H9 (cell line): ENCODE measurements around the gene SHH. TPM values are rescaled to one million over a fixed set of nuclear protein-coding genes. Genes with fewer than 3 reads are reported as not detected.

ENCODE experiments used
- DNase-seq: peaks from one replicate; pipeline ENCODE4 v3.0.0-alpha.2; 2017
- H2AFZ ChIP-seq: one replicate; pipeline ENCODE4 v1.6.1; 2013; ENCODE audit warnings: mild to moderate bottlenecking, low read length, control low read depth, moderate library complexity
- H2AK5ac ChIP-seq: 2 replicates; pipeline ENCODE4 v1.6.1; 2013; ENCODE audit warnings: low read length, control low read depth, mixed read lengths; ENCODE audit not compliant: insufficient read length
- H2BK120ac ChIP-seq: one replicate; pipeline ENCODE4 v1.6.1; 2013; ENCODE audit warnings: low read depth, mild to moderate bottlenecking, low read length, control low read depth, inconsistent platforms; ENCODE audit not compliant: poor library complexity, severe bottlenecking
- H2BK12ac ChIP-seq: 2 replicates; pipeline ENCODE4 v1.6.1; 2013; ENCODE audit warnings: low read length, control low read depth, mixed read lengths, low read depth; ENCODE audit not compliant: insufficient read length
- H2BK15ac ChIP-seq: 2 replicates; pipeline ENCODE4 v1.6.1; 2013; ENCODE audit warnings: low read depth, low read length, control low read depth
- H2BK20ac ChIP-seq: one replicate; pipeline ENCODE4 v1.6.1; 2013; ENCODE audit warnings: low read depth, mild to moderate bottlenecking, low read length, control low read depth, inconsistent platforms; ENCODE audit not compliant: poor library complexity, severe bottlenecking
- H2BK5ac ChIP-seq: 2 replicates; pipeline ENCODE4 v1.6.1; 2013; ENCODE audit warnings: low read length, control low read depth, mixed read lengths; ENCODE audit not compliant: insufficient read length
- H3K14ac ChIP-seq: 2 replicates; pipeline ENCODE4 v1.6.1; 2013; ENCODE audit warnings: low read length, control low read depth; ENCODE audit not compliant: insufficient read depth
- H3K18ac ChIP-seq: 2 replicates; pipeline ENCODE4 v1.6.1; 2013; ENCODE audit warnings: low read depth, mild to moderate bottlenecking, mixed read lengths, low read length, control low read depth; ENCODE audit not compliant: insufficient read length
- H3K23ac ChIP-seq: 2 replicates; pipeline ENCODE4 v1.6.1; 2013; ENCODE audit warnings: low read length, control low read depth, mixed read lengths, low read depth; ENCODE audit not compliant: insufficient read length
- H3K23me2 ChIP-seq: 2 replicates; pipeline ENCODE4 v1.6.1; 2013; ENCODE audit warnings: low read depth, mild to moderate bottlenecking, mixed read lengths, low read length, control low read depth; ENCODE audit not compliant: insufficient read length, poor library complexity, severe bottlenecking
- H3K27ac ChIP-seq: 2 replicates; pipeline ENCODE4 v1.5.1; 2013; ENCODE audit warnings: low read length, control low read depth, mixed read lengths, low read depth; ENCODE audit not compliant: insufficient read length
- H3K27me3 ChIP-seq: 2 replicates; pipeline ENCODE4 v1.6.1; 2013; ENCODE audit warnings: low read length, control low read depth, inconsistent platforms; ENCODE audit not compliant: insufficient read depth
- H3K4ac ChIP-seq: 2 replicates; pipeline ENCODE4 v1.6.1; 2013; ENCODE audit warnings: low read depth, mild to moderate bottlenecking, control low read depth, inconsistent platforms, low read length, moderate library complexity
- H3K4me1 ChIP-seq: 2 replicates; pipeline ENCODE4 v1.6.1; 2013; ENCODE audit warnings: low read length, control low read depth, inconsistent platforms; ENCODE audit not compliant: insufficient read depth
- H3K4me2 ChIP-seq: 2 replicates; pipeline ENCODE4 v1.6.1; 2013; ENCODE audit warnings: low read length, control low read depth, mixed read lengths; ENCODE audit not compliant: insufficient read length, insufficient read depth
- H3K56ac ChIP-seq: 2 replicates; pipeline ENCODE4 v1.6.1; 2013; ENCODE audit warnings: low read depth, mild to moderate bottlenecking, mixed read lengths, low read length, control low read depth; ENCODE audit not compliant: insufficient read length
- H3K79me1 ChIP-seq: 2 replicates; pipeline ENCODE4 v1.6.1; 2013; ENCODE audit warnings: low read depth, mild to moderate bottlenecking, moderate library complexity, low read length, control low read depth, inconsistent platforms; ENCODE audit not compliant: insufficient read depth, poor library complexity, severe bottlenecking
- H3K79me2 ChIP-seq: 2 replicates; pipeline ENCODE4 v1.6.1; 2013; ENCODE audit warnings: low read length, control low read depth, inconsistent platforms; ENCODE audit not compliant: insufficient read depth
- H3K9ac ChIP-seq: 2 replicates; pipeline ENCODE4 v1.6.1; 2013; ENCODE audit warnings: low read length, control low read depth, mixed read lengths; ENCODE audit not compliant: insufficient read length; ENCODE audit errors: extremely low read depth
- H3K9me3 ChIP-seq: one replicate; pipeline ENCODE4 v1.6.1; 2013; ENCODE audit warnings: low read depth, low read length, inconsistent platforms; ENCODE audit not compliant: control insufficient read depth
- H3T11ph ChIP-seq: one replicate; pipeline ENCODE4 v1.6.1; 2013; ENCODE audit warnings: mild to moderate bottlenecking, low read length, control low read depth, inconsistent platforms
- H4K20me1 ChIP-seq: one replicate; pipeline ENCODE4 v1.6.1; 2013; ENCODE audit not compliant: control insufficient read depth, insufficient read length, insufficient read depth
- H4K5ac ChIP-seq: 2 replicates; pipeline ENCODE4 v1.6.1; 2013; ENCODE audit warnings: low read depth, mild to moderate bottlenecking, mixed read lengths, low read length, control low read depth; ENCODE audit not compliant: insufficient read length
- H4K8ac ChIP-seq: replicated peaks from 2 replicates; pipeline ENCODE4 v1.6.1; 2013; ENCODE audit warnings: low read length, control low read depth, mixed read lengths, low read depth; ENCODE audit not compliant: insufficient read length
- H4K91ac ChIP-seq: 2 replicates; pipeline ENCODE4 v1.6.1; 2013; ENCODE audit warnings: low read depth, mild to moderate bottlenecking, moderate library complexity, mixed read lengths, low read length, control low read depth; ENCODE audit not compliant: insufficient read length
- H3K27ac Mint-ChIP-seq, 3 experiments: 2 replicates in 2 of 3; 3 replicates in 1 of 3; pipeline ENCODE4 v1.8.0; 2020 to 2021; ENCODE audit warnings: mixed read lengths in 3 of 3, mild to moderate bottlenecking in 1 of 3, moderate library complexity in 1 of 3
- H3K27me3 Mint-ChIP-seq: 2 replicates; pipeline ENCODE4 v1.8.0; 2021; ENCODE audit warnings: low read depth, mild to moderate bottlenecking, moderate library complexity, mixed read lengths
- H3K36me3 Mint-ChIP-seq, 3 experiments: 2 replicates in 2 of 3; 3 replicates in 1 of 3; pipeline ENCODE4 v1.8.0; 2020 to 2021; ENCODE audit warnings: low read depth in 3 of 3, mixed read lengths in 3 of 3; ENCODE audit not compliant: insufficient read depth in 1 of 3
- H3K4me1 Mint-ChIP-seq, 2 experiments: 2 replicates each; pipeline ENCODE4 v1.8.0; 2020; ENCODE audit warnings: mixed read lengths in 2 of 2
- H3K4me3 Mint-ChIP-seq, 2 experiments: 2 replicates in 1 of 2; 3 replicates in 1 of 2; pipeline ENCODE4 v1.8.0; 2020 to 2021; ENCODE audit warnings: mild to moderate bottlenecking in 2 of 2, mixed read lengths in 2 of 2, moderate library complexity in 1 of 2
- H3K9me3 Mint-ChIP-seq, 2 experiments: 2 replicates in 1 of 2; 3 replicates in 1 of 2; pipeline ENCODE4 v1.8.0; 2020; ENCODE audit warnings: mild to moderate bottlenecking in 2 of 2, mixed read lengths in 2 of 2, moderate library complexity in 1 of 2
- CTCF ChIP-seq: fragments of 200-600 bp; sonication (generic); conservative IDR thresholded peaks from 3 replicates; pipeline ENCODE4 v1.8.0; 2021; ENCODE audit warnings: antibody characterized with exemption, mild to moderate bottlenecking
- WGBS: extraction: QIAGEN DNeasy Blood & Tissue Kit; methylation state at CpG from one replicate; pipeline ENCODE4 v1.1.7; 2013; ENCODE audit warnings: missing lambda C conversion rate, low lambda C conversion rate, mixed read lengths; ENCODE audit not compliant: insufficient read length; ENCODE audit errors: extremely low coverage; 5-methylcytosine and 5-hydroxymethylcytosine counted together
- total RNA-seq: library from RNA; stranded (reverse); gene quantifications from 2 replicates; pipeline ENCODE4 v1.2.1, GENCODE V29; 2021

Gene SHH
- total RNA-seq, 1 experiment from 2014 or later, result 0.07 TPM

DNA sequence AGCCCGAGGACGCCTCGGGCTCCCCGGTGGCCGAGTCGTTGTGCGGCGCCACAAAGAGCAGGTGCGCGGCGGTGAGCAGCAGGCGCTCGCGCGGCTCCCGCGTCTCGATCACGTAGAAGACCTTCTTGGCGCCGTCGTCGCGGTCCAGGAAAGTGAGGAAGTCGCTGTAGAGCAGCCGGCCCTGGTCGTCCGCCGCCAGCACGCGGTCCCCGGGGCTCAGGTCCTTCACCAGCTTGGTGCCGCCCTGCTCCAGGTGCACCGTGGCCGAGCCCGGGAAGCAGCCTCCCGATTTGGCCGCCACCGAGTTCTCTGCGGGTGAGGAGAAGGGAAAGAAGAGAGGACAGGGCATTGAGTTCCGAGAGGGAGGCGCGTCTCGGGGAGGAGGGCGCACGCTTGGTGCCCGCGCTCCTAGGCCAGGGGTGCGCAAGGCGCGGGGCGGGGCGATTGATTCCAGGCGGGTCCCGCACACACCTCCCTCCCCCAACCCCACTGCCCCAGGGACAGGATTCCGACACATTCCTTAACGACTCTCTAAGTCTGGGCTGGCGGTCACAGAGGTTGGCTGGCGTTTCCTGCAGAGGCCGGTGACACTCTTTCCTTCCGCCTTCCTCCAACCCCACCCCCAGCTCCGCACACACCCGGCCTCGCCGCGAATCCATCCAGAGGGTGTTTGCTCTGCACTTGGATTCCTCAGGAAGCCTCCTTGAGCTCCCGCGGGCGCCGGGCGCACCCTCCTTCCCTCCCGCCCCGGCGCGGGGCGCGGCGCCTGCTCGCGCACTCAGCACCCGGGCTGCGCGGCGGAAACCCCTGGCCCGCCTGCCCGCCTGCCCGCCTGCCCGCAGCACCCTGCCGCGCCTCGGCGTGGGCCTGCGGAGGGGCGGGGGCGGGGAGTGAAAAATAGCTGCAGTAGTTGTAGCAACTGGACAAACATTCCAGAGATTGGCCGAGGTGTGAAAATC lies 8.6 kb downstream of the SHH start:
- peaks cover 21 to 32% of the 10 kb centered on the region in 2 experiments for H3K4me1 Mint-ChIP-seq
- Histone ChIP-seq H3T11ph (no peak overlapping the region), H3K79me2 (no peaks in the 10 kb centered on the region), H3K4me2 (peak overlapping the region; percentile 18), H3K9me3 (no peaks in the 10 kb centered on the region), H4K5ac (no peak overlapping the region), H2BK120ac (no peak overlapping the region), H3K27ac (no peak overlapping the region), H3K79me1 (no peaks in the 10 kb centered on the region), H2BK5ac (no peak overlapping the region), H3K56ac (no peak overlapping the region), H2BK20ac (no peak overlapping the region), H4K91ac (no peak overlapping the region), H2AFZ (no peak overlapping the region), H2AK5ac (no peak overlapping the region), H3K23ac (no peak overlapping the region), H3K14ac (no peak overlapping the region), H3K27me3 (peaks cover 68% of the 10 kb centered on the region), H3K4me1 (no peaks in the 10 kb centered on the region; the same call in 1 of the 2 replicates), H3K9ac (no peak overlapping the region), H2BK12ac (no peak overlapping the region), H3K18ac (no peak overlapping the region), H3K23me2 (peaks cover 12% of the 10 kb centered on the region), H4K20me1 (no peaks in the 10 kb centered on the region), H4K8ac (no peak overlapping the region), H3K4ac (no peak overlapping the region), H2BK15ac (no peak overlapping the region)
- H3K27me3 Mint-ChIP-seq, result peaks cover 91% of the 10 kb centered on the region
- DNase-seq, result peak; percentile 75
- no peak overlapping the region for H3K27ac Mint-ChIP-seq
- H3K9me3 Mint-ChIP-seq, result peaks cover 2 to 8% of the 10 kb centered on the region in 2 experiments; a peak in 2 of 5 replicates
- no CpG with 5 or more reads among the region's 96 CpGs for WGBS
- H3K36me3 Mint-ChIP-seq, result peaks cover 0 to 3% (median 0%) of the 10 kb centered on the region in 3 experiments; a peak in 3 of 7 replicates
- peak overlapping the region; percentile 60 to 77 for H3K4me3 Mint-ChIP-seq
- TF ChIP-seq CTCF, result no peak
